IPS-18c (cell line): ENCODE data around the gene ADGRG3.

Experiments
- H3K4me3 ChIP-seq: 2 replicates; pipeline ENCODE4 v1.7.0; 2013; ENCODE audit warnings: low read depth, mild to moderate bottlenecking, low read length, moderate library complexity; ENCODE audit not compliant: insufficient read depth
- H3K9me3 ChIP-seq: one replicate; pipeline ENCODE4 v1.6.1; 2013; ENCODE audit warnings: mild to moderate bottlenecking, low read length, moderate library complexity; ENCODE audit not compliant: control insufficient read depth, insufficient read depth

Gene ADGRG3

GRCh38 chr16:57642160-57643135, 25.7 kb upstream of the ADGRG3 start:
- H3K4me3 ChIP-seq, result no peak overlapping the region
- H3K9me3 ChIP-seq, result no peaks in the 10 kb centered on the region

GRCh38 chr16:57643147-57643874, 24.8 kb upstream of the ADGRG3 start:
- H3K9me3 ChIP-seq, result no peaks in the 10 kb centered on the region
- H3K4me3 ChIP-seq, result no peak overlapping the region

- H3K9me3 ChIP-seq, result no peaks in the 10 kb centered on the region
- H3K4me3 ChIP-seq, result no peak overlapping the region
Measured at GRCh38 chr16:57643910-57644309, 24.2 kb upstream of the ADGRG3 start.

GRCh38 chr16:57644383-57645014, 23.6 kb upstream of the ADGRG3 start:
- H3K9me3 ChIP-seq, result no peaks in the 10 kb centered on the region
- no peak overlapping the region for H3K4me3 ChIP-seq

- H3K4me3 ChIP-seq, result no peak overlapping the region
- no peaks in the 10 kb centered on the region for H3K9me3 ChIP-seq
Measured at GRCh38 chr16:57645169-57645568, 22.9 kb upstream of the ADGRG3 start.

GRCh38 chr16:57645691-57646387, 22.3 kb upstream of the ADGRG3 start:
- Histone ChIP-seq H3K9me3 (no peaks in the 10 kb centered on the region), H3K4me3 (no peak overlapping the region)

GRCh38 chr16:57646388-57647039, 21.6 kb upstream of the ADGRG3 start:
- no peaks in the 10 kb centered on the region for H3K9me3 ChIP-seq
- no peak overlapping the region for H3K4me3 ChIP-seq

GRCh38 chr16:57647136-57647875, 20.8 kb upstream of the ADGRG3 start:
- no peak overlapping the region for H3K4me3 ChIP-seq
- H3K9me3 ChIP-seq, result no peaks in the 10 kb centered on the region

GRCh38 chr16:57648125-57648524, 20.0 kb upstream of the ADGRG3 start:
- Histone ChIP-seq H3K9me3 (no peaks in the 10 kb centered on the region), H3K4me3 (no peak overlapping the region)

GRCh38 chr16:57648581-57649442, 19.3 kb upstream of the ADGRG3 start:
- H3K9me3 ChIP-seq, result no peaks in the 10 kb centered on the region
- no peak overlapping the region for H3K4me3 ChIP-seq

- Histone ChIP-seq H3K9me3 (no peaks in the 10 kb centered on the region), H3K4me3 (no peak overlapping the region)
Measured at GRCh38 chr16:57649443-57649751, 18.7 kb upstream of the ADGRG3 start.

GRCh38 chr16:57649846-57650245, 18.3 kb upstream of the ADGRG3 start:
- no peak overlapping the region for H3K4me3 ChIP-seq
- no peaks in the 10 kb centered on the region for H3K9me3 ChIP-seq

- H3K4me3 ChIP-seq, result no peak overlapping the region
- H3K9me3 ChIP-seq, result no peaks in the 10 kb centered on the region
Measured at GRCh38 chr16:57651344-57652333, 16.5 kb upstream of the ADGRG3 start.

- H3K9me3 ChIP-seq, result no peaks in the 10 kb centered on the region
- H3K4me3 ChIP-seq, result no peak overlapping the region
Measured at GRCh38 chr16:57652695-57653471, 15.2 kb upstream of the ADGRG3 start.
